Peyer's patch (tissue), 4 donors: ENCODE measurements around the gene PRDX3. TPM values are rescaled to one million over a fixed set of nuclear protein-coding genes. Genes with fewer than 3 reads are reported as not detected.

Experiments
- DNase-seq, 3 donors: peaks; one replicate each; pipeline ENCODE4 v3.0.0-alpha.2; 2017 to 2019
- H3K27ac ChIP-seq, 4 donors: fragments of 200-600 bp; sonication (generic); one replicate each; pipeline ENCODE4 v1.5.1; 2016 to 2019
- H3K27me3 ChIP-seq, 2 donors: fragments of 200-600 bp; sonication (generic); one replicate each; pipeline ENCODE4 v1.5.1; 2019
- H3K36me3 ChIP-seq, 3 donors: fragments of 200-600 bp; sonication (generic); one replicate each; pipeline ENCODE4 v1.5.1; 2016 to 2019
- H3K4me1 ChIP-seq, 4 donors: fragments of 200-600 bp; sonication (generic); one replicate each; pipeline ENCODE4 v1.5.1; 2016 to 2019
- H3K4me3 ChIP-seq, 4 donors: fragments of 200-600 bp; sonication (generic); 1 replicate in 3 of 4; 2 replicates in 1 of 4; pipeline ENCODE4 v1.5.1; 2016 to 2019; ENCODE audit warnings: mild to moderate bottlenecking in 1 of 4
- H3K9me3 ChIP-seq, 4 donors: fragments of 200-600 bp; sonication (generic); one replicate each; pipeline ENCODE4 v1.5.1; 2016 to 2019; ENCODE audit warnings: mild to moderate bottlenecking in 1 of 4
- POLR2A ChIP-seq, 2 donors: fragments of 450-650 bp; IDR thresholded peaks; one replicate each; pipeline ENCODE4 v1.5.1; 2017; ENCODE audit warnings: antibody characterized with exemption in 2 of 2, mild to moderate bottlenecking in 2 of 2, moderate library complexity in 2 of 2
- total RNA-seq, 4 donors: library from RNA; depleted of rRNA; stranded (reverse); fragments of >200 nt; gene quantifications; one replicate each; pipeline ENCODE4 v1.1.0, GENCODE V29; 2016
- TF ChIP-seq, protein P1 (sequence below), 6 experiments: fragments of 450-650 bp in 4 of 6; fragments of 200-600 bp in 2 of 6; sonication (generic) in 1 of 6; IDR thresholded peaks; one replicate each; pipeline ENCODE4 v1.5.1; 2017 to 2019; ENCODE audit warnings: antibody characterized with exemption in 6 of 6, mild to moderate bottlenecking in 3 of 6, moderate library complexity in 1 of 6

PRDX3 gene
- total RNA-seq, 4 donors from 2014 or later: 76.2 to 138 (median 107) TPM

- H3K4me1 ChIP-seq: peaks cover 0 to 20% (median 0%) of the 10 kb centered on the region in 4 donors
- H3K4me3 ChIP-seq: no peak overlapping the region
- no peak for DNase-seq
- no peaks in the 10 kb centered on the region for H3K27me3 ChIP-seq
- no peaks in the 10 kb centered on the region for H3K9me3 ChIP-seq
- H3K36me3 ChIP-seq: no peaks in the 10 kb centered on the region
- peak overlapping the region in 1 of 4 donors; percentile 13 for H3K27ac ChIP-seq
- no peak for TF ChIP-seq POLR2A (IDR thresholded peaks at IDR 0.05)
- TF ChIP-seq, protein P1, sequence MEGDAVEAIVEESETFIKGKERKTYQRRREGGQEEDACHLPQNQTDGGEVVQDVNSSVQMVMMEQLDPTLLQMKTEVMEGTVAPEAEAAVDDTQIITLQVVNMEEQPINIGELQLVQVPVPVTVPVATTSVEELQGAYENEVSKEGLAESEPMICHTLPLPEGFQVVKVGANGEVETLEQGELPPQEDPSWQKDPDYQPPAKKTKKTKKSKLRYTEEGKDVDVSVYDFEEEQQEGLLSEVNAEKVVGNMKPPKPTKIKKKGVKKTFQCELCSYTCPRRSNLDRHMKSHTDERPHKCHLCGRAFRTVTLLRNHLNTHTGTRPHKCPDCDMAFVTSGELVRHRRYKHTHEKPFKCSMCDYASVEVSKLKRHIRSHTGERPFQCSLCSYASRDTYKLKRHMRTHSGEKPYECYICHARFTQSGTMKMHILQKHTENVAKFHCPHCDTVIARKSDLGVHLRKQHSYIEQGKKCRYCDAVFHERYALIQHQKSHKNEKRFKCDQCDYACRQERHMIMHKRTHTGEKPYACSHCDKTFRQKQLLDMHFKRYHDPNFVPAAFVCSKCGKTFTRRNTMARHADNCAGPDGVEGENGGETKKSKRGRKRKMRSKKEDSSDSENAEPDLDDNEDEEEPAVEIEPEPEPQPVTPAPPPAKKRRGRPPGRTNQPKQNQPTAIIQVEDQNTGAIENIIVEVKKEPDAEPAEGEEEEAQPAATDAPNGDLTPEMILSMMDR (IDR thresholded peaks at IDR 0.05): no peak
Measured at GRCh38 chr10:119215371-119215770, 36.8 kb upstream of the PRDX3 start.

DNA sequence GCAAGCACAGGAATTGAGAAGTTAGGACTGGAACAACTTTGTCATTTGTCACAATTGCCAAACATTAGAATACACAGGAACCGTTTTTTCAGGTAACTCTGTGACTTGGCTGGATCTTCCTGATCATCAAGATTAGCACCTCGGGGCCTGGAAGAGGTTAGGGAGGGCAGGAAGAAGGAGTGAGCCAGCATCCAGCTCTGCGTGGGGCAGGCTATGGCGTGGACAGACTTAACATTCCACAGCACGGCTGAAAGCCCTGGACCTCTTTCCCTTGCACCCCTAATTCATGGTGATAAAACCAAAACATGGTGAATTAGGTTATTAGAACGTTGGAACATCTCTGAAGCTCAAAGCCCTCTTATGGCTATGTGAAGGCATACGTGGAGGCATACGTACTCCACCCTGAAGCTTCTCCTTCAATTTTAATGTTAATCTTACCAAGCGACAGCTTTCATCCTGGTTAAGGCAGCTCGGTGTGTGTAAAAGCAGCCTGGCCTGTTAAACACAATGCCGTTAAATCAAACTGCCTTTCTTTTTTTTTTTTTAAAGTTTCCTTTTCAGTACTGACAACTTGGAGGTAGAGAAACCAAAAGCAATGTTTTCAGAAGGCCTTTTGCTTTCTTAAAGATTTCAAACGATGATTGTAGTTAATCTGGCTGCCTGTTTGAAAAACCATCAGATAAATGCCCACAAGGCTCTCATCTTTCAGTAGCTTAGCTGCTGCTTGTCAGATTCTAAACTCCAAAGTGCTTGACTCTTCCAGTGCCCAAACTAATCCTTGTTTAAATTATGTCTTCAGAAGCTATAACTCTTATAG, 33.2 kb upstream of the PRDX3 start:
- Histone ChIP-seq H3K4me1 (peaks cover 0 to 25% (median 0%) of the 10 kb centered on the region in 4 donors), H3K36me3 (no peaks in the 10 kb centered on the region), H3K4me3 (peak overlapping the region in 1 of 4 donors; percentile 7), H3K27ac (peak overlapping the region; percentile 39 to 99 (median 76)), H3K27me3 (no peaks in the 10 kb centered on the region), H3K9me3 (no peaks in the 10 kb centered on the region)
- DNase-seq: no peak
- TF ChIP-seq, protein P1 (IDR thresholded peaks at IDR 0.05): no peak
- no peak for TF ChIP-seq POLR2A (IDR thresholded peaks at IDR 0.05)

DNA sequence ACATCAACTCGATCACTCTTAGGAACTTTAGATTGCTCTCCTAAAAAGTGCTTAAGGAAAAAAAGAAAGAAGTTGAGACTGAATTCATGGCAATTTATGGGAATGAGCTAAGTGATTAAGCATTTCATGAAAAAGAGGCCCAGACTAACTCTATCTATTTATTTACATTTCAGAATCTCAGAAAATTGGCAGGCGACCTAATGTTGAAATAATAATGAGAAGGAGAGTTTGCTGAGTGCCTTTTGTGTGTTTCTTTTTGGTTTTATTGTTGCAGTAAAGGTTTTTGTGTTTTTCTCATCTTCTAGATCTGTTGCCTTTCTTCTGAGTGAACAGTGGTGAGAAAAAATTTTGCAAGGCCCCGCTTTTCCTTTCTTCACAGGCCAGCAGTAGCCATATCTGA, 32.6 kb upstream of the PRDX3 start:
- DNase-seq: no peak
- Histone ChIP-seq H3K4me1 (peaks cover 0 to 28% (median 3%) of the 10 kb centered on the region in 4 donors), H3K9me3 (no peaks in the 10 kb centered on the region), H3K27me3 (no peaks in the 10 kb centered on the region), H3K36me3 (no peaks in the 10 kb centered on the region), H3K4me3 (no peak overlapping the region), H3K27ac (peak overlapping the region; percentile 39 to 99 (median 76))
- TF ChIP-seq POLR2A (IDR thresholded peaks at IDR 0.05): no peak
- TF ChIP-seq, protein P1 (IDR thresholded peaks at IDR 0.05): no peak

DNA sequence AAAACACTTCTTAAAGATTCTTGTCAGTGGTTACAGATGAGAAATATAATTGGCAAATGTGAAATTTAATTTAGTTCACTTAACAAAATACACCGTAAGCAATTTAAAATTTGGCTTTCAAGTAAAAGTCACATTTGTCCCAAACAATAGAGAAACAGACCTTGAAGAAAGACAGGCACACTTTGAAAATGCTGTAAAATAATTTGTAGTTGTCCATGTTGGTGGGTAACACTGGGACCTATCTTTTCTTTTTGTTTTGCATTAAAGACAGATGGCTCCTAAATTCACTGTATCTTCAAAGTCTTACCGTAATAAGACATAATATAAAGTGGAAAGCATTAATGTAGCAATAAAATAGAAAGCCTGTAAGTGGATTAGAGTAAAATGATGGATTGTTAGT, 32.0 kb upstream of the PRDX3 start:
- H3K27me3 ChIP-seq: no peaks in the 10 kb centered on the region
- no peak for DNase-seq
- peak overlapping the region in 3 of 4 donors; percentile 23 to 99 (median 75) for H3K27ac ChIP-seq
- peaks cover 0 to 33% (median 7%) of the 10 kb centered on the region in 4 donors for H3K4me1 ChIP-seq
- H3K4me3 ChIP-seq: no peak overlapping the region
- no peaks in the 10 kb centered on the region for H3K36me3 ChIP-seq
- TF ChIP-seq, protein P1 (IDR thresholded peaks at IDR 0.05): no peak
- TF ChIP-seq POLR2A (IDR thresholded peaks at IDR 0.05): no peak
- H3K9me3 ChIP-seq: no peaks in the 10 kb centered on the region

- no peak for TF ChIP-seq POLR2A (IDR thresholded peaks at IDR 0.05)
- TF ChIP-seq, protein P1 (IDR thresholded peaks at IDR 0.05): no peak
- no peaks in the 10 kb centered on the region for H3K36me3 ChIP-seq
- no peaks in the 10 kb centered on the region for H3K27me3 ChIP-seq
- H3K4me1 ChIP-seq: peaks cover 0 to 33% (median 8%) of the 10 kb centered on the region in 4 donors
- H3K9me3 ChIP-seq: no peaks in the 10 kb centered on the region
- peak overlapping the region; percentile 75 to 100 (median 98) for H3K27ac ChIP-seq
- peak overlapping the region in 3 of 4 donors; percentile 85 to 95 (median 93) for H3K4me3 ChIP-seq
- no peak for DNase-seq
Measured at GRCh38 chr10:119209736-119210355, 31.2 kb upstream of the PRDX3 start.
